ENCODE data around the gene CDPF1.

- TF ChIP-seq EZH2phosphoT487 (IDR thresholded peaks at IDR 0.05; ENCODE audit: borderline replicate concordance, low read depth, low read length) = no peak
- no peak for TF ChIP-seq CTCF (conservative IDR thresholded peaks at IDR 0.05; ENCODE audit: low read length)
These were observed 30.5 kb downstream of the CDPF1 start for GRCh38 chr22:46219636-46220035.

Measured in OCI-LY7 (cell line).